Stimulated activated CD8-positive, alpha-beta memory T cell treated with anti-CD3 and anti-CD28 coated beads, Interleukin-12 subunit alpha, Interleukin-12 subunit beta, amount 100 ng/mL, for 24 hours (primary cell): Measurements from ENCODE around the gene RNF135.
"Not testable (repeated sequence)": the region's sequence is repeated elsewhere in the genome, so short reads cannot be mapped to it uniquely, and the experiment has no call there.

Experiments used
- DNase-seq: peaks from one replicate; pipeline ENCODE4 v3.0.0-alpha.2; 2020; ENCODE audit errors: extremely low read depth

RNF135 gene

GRCh38 chr17:30997842-30998241 lies 27.0 kb downstream of the RNF135 start:
- no peak for DNase-seq

- no peak for DNase-seq
Measured at GRCh38 chr17:31002047-31002446, 31.2 kb downstream of the RNF135 start.

- DNase-seq, result no peak
Measured at GRCh38 chr17:31003225-31003866, 32.5 kb downstream of the RNF135 start.

- DNase-seq, result no peak
Measured at GRCh38 chr17:31004160-31004559, 33.3 kb downstream of the RNF135 start.

- no peak for DNase-seq
Measured at GRCh38 chr17:31007695-31008373, 37.0 kb downstream of the RNF135 start.

- DNase-seq, result no peak
Measured at GRCh38 chr17:31008374-31009041, 37.7 kb downstream of the RNF135 start.

GRCh38 chr17:31009042-31009702 lies 38.3 kb downstream of the RNF135 start:
- DNase-seq, result not testable (repeated sequence)

- DNase-seq, result not testable (repeated sequence)
Measured at GRCh38 chr17:31010014-31010413, 39.2 kb downstream of the RNF135 start.

GRCh38 chr17:31013844-31014243 lies 43.0 kb downstream of the RNF135 start:
- no peak for DNase-seq

- DNase-seq, result no peak
Measured at GRCh38 chr17:31015639-31016038, 44.8 kb downstream of the RNF135 start.

GRCh38 chr17:31019004-31019403 lies 48.2 kb downstream of the RNF135 start:
- DNase-seq, result no peak

GRCh38 chr17:31023171-31023570 lies 52.3 kb downstream of the RNF135 start:
- DNase-seq, result not testable (repeated sequence)

GRCh38 chr17:31031841-31032240 lies 61.0 kb downstream of the RNF135 start:
- no peak for DNase-seq

GRCh38 chr17:31035611-31036010 lies 64.8 kb downstream of the RNF135 start:
- DNase-seq, result not testable (repeated sequence)

- DNase-seq, result not testable (repeated sequence)
Measured at GRCh38 chr17:31040837-31041236, 70.0 kb downstream of the RNF135 start.

- DNase-seq, result not testable (repeated sequence)
Measured at GRCh38 chr17:31042378-31042777, 71.5 kb downstream of the RNF135 start.

GRCh38 chr17:31046856-31047425 lies 76.1 kb downstream of the RNF135 start:
- DNase-seq, result not testable (repeated sequence)

- no peak for DNase-seq
Measured at GRCh38 chr17:31048142-31048541, 77.3 kb downstream of the RNF135 start.

GRCh38 chr17:31048780-31049179 lies 77.9 kb downstream of the RNF135 start:
- DNase-seq, result no peak
